ENCODE results near the gene ERCC6L. TPM values are rescaled to one million over a fixed set of nuclear protein-coding genes. Genes with fewer than 3 reads are reported as not detected.

The ERCC6L gene
- total RNA-seq, 1 experiment from 2014 or later: 19.8 TPM

DNA sequence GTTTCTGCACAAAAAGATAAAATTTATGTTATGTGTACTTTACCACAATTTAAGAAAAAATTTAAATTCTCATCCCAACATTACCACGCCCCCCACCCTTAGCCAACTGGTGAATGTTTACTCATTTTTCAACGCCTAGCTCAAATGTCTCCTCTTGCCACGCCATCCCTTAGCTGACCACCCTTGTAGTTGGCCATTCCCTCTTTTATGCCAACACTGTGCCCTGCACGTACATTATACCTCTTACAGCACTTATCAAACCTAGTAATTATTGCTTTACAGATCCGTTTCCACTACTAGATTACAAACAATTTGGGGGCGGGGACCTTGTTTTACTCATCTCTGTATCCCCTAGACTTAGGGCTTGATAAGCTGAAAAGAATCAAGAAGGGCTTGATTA is 644 bp downstream of the ERCC6L start (continued):
- TF ChIP-seq ZNF263 (CRISPR knock-in tag; IDR thresholded peaks at IDR 0.05; ENCODE audit: low read depth) (no peak), MAX (CRISPR knock-in tag; IDR thresholded peaks at IDR 0.05) (no peak), TEAD4 (CRISPR knock-in tag; IDR thresholded peaks at IDR 0.05) (no peak), NFATC4 (CRISPR knock-in tag; IDR thresholded peaks at IDR 0.05) (no peak), TP53 (CRISPR knock-in tag; IDR thresholded peaks at IDR 0.05) (no peak)

DNA sequence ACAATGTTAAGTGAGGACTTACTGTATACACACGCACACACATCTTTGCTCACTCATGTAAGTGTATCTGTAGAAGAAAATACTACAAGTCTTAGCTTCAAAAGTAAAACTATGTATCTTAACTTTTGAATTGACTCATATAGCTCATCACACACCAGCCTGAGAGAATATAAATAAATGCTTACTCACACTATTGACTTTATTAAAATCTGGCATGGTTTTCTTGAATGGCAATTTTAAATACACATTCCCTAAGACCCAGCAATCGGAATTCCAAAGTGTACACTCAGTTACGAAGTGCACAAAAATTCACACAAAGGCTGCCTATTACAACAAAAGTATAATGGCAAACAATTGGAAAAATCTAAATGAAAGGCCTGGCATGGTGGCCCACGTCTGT is 2.0 kb downstream of the ERCC6L start:
- H3K27ac Mint-ChIP-seq: no peak overlapping the region
- ATAC-seq: no peak
- POLR2A ChIA-PET: no interaction called here
- H3K4me3 Mint-ChIP-seq: no peak overlapping the region; the same call in 1 of the 2 replicates
- 0 out of 2 replicates have a peak, but pooled peaks cover 2% of the 10 kb centered on the region for H3K4me1 Mint-ChIP-seq
- CTCF ChIA-PET: no interaction called here
- H3K36me3 Mint-ChIP-seq: peaks cover 35% of the 10 kb centered on the region
- H3K27me3 Mint-ChIP-seq (ENCODE audit: low read depth): no peaks in the 10 kb centered on the region
- no peak for DNase-seq (ENCODE audit: low spot score)
- H3K9me3 Mint-ChIP-seq: peaks cover 10% of the 10 kb centered on the region
- TF ChIP-seq FOXK1 (CRISPR knock-in tag; IDR thresholded peaks at IDR 0.05) (no peak), ZNF512 (CRISPR knock-in tag; IDR thresholded peaks at IDR 0.05; ENCODE audit: borderline replicate concordance) (no peak), PREB (CRISPR knock-in tag; IDR thresholded peaks at IDR 0.05; ENCODE audit: borderline replicate concordance) (no peak), NFE2L1 (CRISPR knock-in tag; IDR thresholded peaks at IDR 0.05) (no peak), E2F1 (CRISPR knock-in tag; IDR thresholded peaks at IDR 0.05) (no peak), ZSCAN18 (CRISPR knock-in tag; IDR thresholded peaks at IDR 0.05) (no peak), NR1H2 (CRISPR knock-in tag; IDR thresholded peaks at IDR 0.05) (no peak), JAZF1 (CRISPR knock-in tag; IDR thresholded peaks at IDR 0.05) (no peak), ZNF232 (CRISPR knock-in tag; IDR thresholded peaks at IDR 0.05) (no peak)
- TF ChIP-seq, protein P1, sequence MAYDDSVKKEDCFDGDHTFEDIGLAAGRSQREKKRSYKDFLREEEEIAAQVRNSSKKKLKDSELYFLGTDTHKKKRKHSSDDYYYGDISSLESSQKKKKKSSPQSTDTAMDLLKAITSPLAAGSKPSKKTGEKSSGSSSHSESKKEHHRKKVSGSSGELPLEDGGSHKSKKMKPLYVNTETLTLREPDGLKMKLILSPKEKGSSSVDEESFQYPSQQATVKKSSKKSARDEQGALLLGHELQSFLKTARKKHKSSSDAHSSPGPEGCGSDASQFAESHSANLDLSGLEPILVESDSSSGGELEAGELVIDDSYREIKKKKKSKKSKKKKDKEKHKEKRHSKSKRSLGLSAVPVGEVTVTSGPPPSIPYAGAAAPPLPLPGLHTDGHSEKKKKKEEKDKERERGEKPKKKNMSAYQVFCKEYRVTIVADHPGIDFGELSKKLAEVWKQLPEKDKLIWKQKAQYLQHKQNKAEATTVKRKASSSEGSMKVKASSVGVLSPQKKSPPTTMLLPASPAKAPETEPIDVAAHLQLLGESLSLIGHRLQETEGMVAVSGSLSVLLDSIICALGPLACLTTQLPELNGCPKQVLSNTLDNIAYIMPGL (CRISPR knock-in tag; IDR thresholded peaks at IDR 0.05): no peak
- TF ChIP-seq, protein P2, sequence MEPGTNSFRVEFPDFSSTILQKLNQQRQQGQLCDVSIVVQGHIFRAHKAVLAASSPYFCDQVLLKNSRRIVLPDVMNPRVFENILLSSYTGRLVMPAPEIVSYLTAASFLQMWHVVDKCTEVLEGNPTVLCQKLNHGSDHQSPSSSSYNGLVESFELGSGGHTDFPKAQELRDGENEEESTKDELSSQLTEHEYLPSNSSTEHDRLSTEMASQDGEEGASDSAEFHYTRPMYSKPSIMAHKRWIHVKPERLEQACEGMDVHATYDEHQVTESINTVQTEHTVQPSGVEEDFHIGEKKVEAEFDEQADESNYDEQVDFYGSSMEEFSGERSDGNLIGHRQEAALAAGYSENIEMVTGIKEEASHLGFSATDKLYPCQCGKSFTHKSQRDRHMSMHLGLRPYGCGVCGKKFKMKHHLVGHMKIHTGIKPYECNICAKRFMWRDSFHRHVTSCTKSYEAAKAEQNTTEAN (CRISPR knock-in tag; IDR thresholded peaks at IDR 0.05): no peak
